SK-N-SH treated with all-trans-retinoic acid at 6 μM for 48 hours (cell line): ENCODE results near the gene UNG.

ENCODE experiments used
- ARNTL ChIP-seq: fragments of 450-650 bp; formaldehyde crosslinking; IDR thresholded peaks from 2 replicates; pipeline ENCODE4 v1.5.0; 2020; ENCODE audit warnings: low read depth, mild to moderate bottlenecking, moderate library complexity, borderline replicate concordance
- ISL1 ChIP-seq: fragments of 250-450 bp; sonication (Bioruptor Pico); IDR thresholded peaks from 2 replicates; pipeline ENCODE4 v2.1.2; 2022; ENCODE audit warnings: mild to moderate bottlenecking, moderate library complexity
- OSR1 ChIP-seq: fragments of 250-450 bp; sonication (Bioruptor Pico); IDR thresholded peaks from 2 replicates; pipeline ENCODE4 v1.8.0; 2022; ENCODE audit warnings: moderate library complexity, mild to moderate bottlenecking, inconsistent platforms
- ZFP30 ChIP-seq: fragments of 450-650 bp; formaldehyde crosslinking; IDR thresholded peaks from 2 replicates; pipeline ENCODE4 v1.5.0; 2022; ENCODE audit warnings: mild to moderate bottlenecking, moderate library complexity
- ZNF565 ChIP-seq: fragments of 450-650 bp; formaldehyde crosslinking; conservative IDR thresholded peaks from 2 replicates; pipeline ENCODE4 v1.5.0; 2020; ENCODE audit warnings: low read depth, mild to moderate bottlenecking, moderate library complexity
- TF ChIP-seq, protein P1 (sequence below): fragments of 250-450 bp; sonication (Bioruptor Pico); IDR thresholded peaks from 2 replicates; pipeline ENCODE4 v1.8.0; 2020; ENCODE audit warnings: mild to moderate bottlenecking, moderate library complexity, borderline replicate concordance
- TF ChIP-seq, protein P2 (sequence below): fragments of 250-450 bp; sonication (Bioruptor Pico); IDR thresholded peaks from 2 replicates; pipeline ENCODE4 v1.5.1; 2020; ENCODE audit warnings: low read depth, mild to moderate bottlenecking, moderate library complexity

DNA sequence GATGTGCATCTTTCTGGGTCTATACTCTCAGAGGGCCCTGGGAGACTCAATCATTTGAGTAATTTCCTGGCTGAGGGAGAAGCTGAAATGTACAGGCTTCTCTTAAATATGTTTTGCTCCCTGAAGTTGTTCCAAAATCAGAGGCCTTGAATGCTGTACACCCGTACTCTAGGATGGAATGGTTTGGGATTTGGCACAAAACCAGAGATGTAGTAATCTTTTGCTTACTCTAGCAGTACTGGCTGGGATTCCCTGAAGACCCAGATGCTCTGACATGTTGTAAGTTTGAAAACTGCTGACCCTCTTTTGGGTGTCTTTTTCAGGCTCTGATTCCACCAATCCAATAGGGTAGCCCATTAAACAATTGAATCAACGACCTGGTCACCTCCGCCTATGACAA, 29.4 kb downstream of the UNG start:
- TF ChIP-seq, protein P1, sequence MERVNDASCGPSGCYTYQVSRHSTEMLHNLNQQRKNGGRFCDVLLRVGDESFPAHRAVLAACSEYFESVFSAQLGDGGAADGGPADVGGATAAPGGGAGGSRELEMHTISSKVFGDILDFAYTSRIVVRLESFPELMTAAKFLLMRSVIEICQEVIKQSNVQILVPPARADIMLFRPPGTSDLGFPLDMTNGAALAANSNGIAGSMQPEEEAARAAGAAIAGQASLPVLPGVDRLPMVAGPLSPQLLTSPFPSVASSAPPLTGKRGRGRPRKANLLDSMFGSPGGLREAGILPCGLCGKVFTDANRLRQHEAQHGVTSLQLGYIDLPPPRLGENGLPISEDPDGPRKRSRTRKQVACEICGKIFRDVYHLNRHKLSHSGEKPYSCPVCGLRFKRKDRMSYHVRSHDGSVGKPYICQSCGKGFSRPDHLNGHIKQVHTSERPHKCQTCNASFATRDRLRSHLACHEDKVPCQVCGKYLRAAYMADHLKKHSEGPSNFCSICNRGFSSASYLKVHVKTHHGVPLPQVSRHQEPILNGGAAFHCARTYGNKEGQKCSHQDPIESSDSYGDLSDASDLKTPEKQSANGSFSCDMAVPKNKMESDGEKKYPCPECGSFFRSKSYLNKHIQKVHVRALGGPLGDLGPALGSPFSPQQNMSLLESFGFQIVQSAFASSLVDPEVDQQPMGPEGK (CRISPR knock-in tag): no peak
- TF ChIP-seq OSR1 (CRISPR knock-in tag) (no peak), ARNTL (CRISPR knock-in tag) (no peak), ZFP30 (CRISPR knock-in tag) (no peak), ISL1 (CRISPR knock-in tag) (no peak), ZNF565 (CRISPR knock-in tag) (no peak)
- TF ChIP-seq, protein P2, sequence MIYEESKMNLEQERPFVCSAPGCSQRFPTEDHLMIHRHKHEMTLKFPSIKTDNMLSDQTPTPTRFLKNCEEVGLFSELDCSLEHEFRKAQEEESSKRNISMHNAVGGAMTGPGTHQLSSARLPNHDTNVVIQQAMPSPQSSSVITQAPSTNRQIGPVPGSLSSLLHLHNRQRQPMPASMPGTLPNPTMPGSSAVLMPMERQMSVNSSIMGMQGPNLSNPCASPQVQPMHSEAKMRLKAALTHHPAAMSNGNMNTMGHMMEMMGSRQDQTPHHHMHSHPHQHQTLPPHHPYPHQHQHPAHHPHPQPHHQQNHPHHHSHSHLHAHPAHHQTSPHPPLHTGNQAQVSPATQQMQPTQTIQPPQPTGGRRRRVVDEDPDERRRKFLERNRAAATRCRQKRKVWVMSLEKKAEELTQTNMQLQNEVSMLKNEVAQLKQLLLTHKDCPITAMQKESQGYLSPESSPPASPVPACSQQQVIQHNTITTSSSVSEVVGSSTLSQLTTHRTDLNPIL (CRISPR knock-in tag): no peak
